Measurements from ENCODE around the gene TXN. TPM values are rescaled to one million over a fixed set of nuclear protein-coding genes. Genes with fewer than 3 reads are reported as not detected.

Gene TXN
- total and polyA plus RNA-seq, 2 of the 4 experiments (the other 2 are of a cell fraction), result 277 to 578 TPM

- ChIA-PET CTCF (no interaction called here), POLR2A (ENCODE audit: unreplicated experiment) (no interaction called here)
- Histone ChIP-seq H3K9me3 (ENCODE audit: control insufficient read depth, insufficient read depth, low read length) (no peaks in the 10 kb centered on the region), H4K5ac (ENCODE audit: low read depth, low read length) (no peak overlapping the region), H2BK20ac (ENCODE audit: low read depth, low read length) (no peak overlapping the region), H2BK5ac (ENCODE audit: low read depth, low read length, poor library complexity, severe bottlenecking) (no peak overlapping the region), H3K27me3 (ENCODE audit: control insufficient read depth, insufficient read depth, low read length) (peaks cover 5% of the 10 kb centered on the region; the same call in 1 of the 2 replicates), H3K4me2 (ENCODE audit: low read depth, low read length) (no peak overlapping the region), H3K14ac (replicated peaks; ENCODE audit: low read depth, low read length) (no peak overlapping the region), H2AK5ac (ENCODE audit: low read depth, low read length) (no peak overlapping the region), H4K20me1 (ENCODE audit: insufficient read depth, low read length) (no peaks in the 10 kb centered on the region), H3K18ac (ENCODE audit: low read depth, low read length) (no peak overlapping the region), H3K56ac (ENCODE audit: extremely low read depth, insufficient read depth, low read length) (no peak overlapping the region), H2BK15ac (ENCODE audit: low read depth, low read length) (no peak overlapping the region), H2BK120ac (ENCODE audit: low read depth, low read length) (no peak overlapping the region), H3K9me1 (ENCODE audit: insufficient read depth, low read length) (no peaks in the 10 kb centered on the region), H4K8ac (ENCODE audit: low read depth in 2 of 2, low read length in 2 of 2) (no peak overlapping the region), H3K79me1 (ENCODE audit: low read depth in 1 of 2, low read length in 2 of 2) (no peaks in the 10 kb centered on the region), H3K4ac (ENCODE audit: low read depth, low read length) (no peak overlapping the region), H3K9ac (ENCODE audit: low read depth, low read length) (no peak overlapping the region), H3K23ac (ENCODE audit: low read depth, low read length) (no peak overlapping the region), H4K91ac (ENCODE audit: insufficient read depth, low read depth, low read length) (no peak overlapping the region), H2AFZ (replicated peaks; ENCODE audit: low read length, poor library complexity) (no peak overlapping the region), H3K4me3 (ENCODE audit: insufficient read depth, low read depth, low read length) (no peak overlapping the region), H3K36me3 (ENCODE audit: control insufficient read depth, insufficient read depth, low read length) (no peaks in the 10 kb centered on the region), H3K27ac (ENCODE audit: insufficient read depth, low read length) (no peak overlapping the region), H2AK9ac (replicated peaks; ENCODE audit: low read depth, low read length, poor library complexity) (no peak overlapping the region), H3K4me1 (ENCODE audit: control insufficient read depth, insufficient read depth, low read length) (no peaks in the 10 kb centered on the region)
- no CpG with 5 or more reads among the region's 4 CpGs for WGBS, 2 experiments (ENCODE audit: extremely low coverage in 2 of 2, insufficient read length in 1 of 2)
- no TSS peak for BruUV-seq (replicated peaks)
- ATAC-seq (ENCODE audit: low read depth) (no peak), DNase-seq (no peak)
- in situ Hi-C loops (cut with MboI; ENCODE audit: low sequenced_read_pairs), result loop anchor here (25.0 kb wide), 1 partner anchor 324 kb away; no protein-coding TSS in a partner anchor
- TF ChIP-seq MXI1 (IDR thresholded peaks at IDR 0.05; ENCODE audit: borderline replicate concordance, low read depth, low read length) (no peak), MAZ (IDR thresholded peaks at IDR 0.05; ENCODE audit: borderline replicate concordance, low read depth, low read length) (no peak), RCOR1 (IDR thresholded peaks at IDR 0.05; ENCODE audit: insufficient replicate concordance, low read length) (no peak), SMC3 (IDR thresholded peaks at IDR 0.05; ENCODE audit: low read depth, low read length) (no peak), RFX5 (IDR thresholded peaks at IDR 0.05; ENCODE audit: low read depth, low read length) (no peak), CHD1 (IDR thresholded peaks at IDR 0.05; ENCODE audit: low read depth, low read length) (no peak), POLR2A (IDR thresholded peaks at IDR 0.05; ENCODE audit: low read depth, low read length) (no peak), NFE2L2 (IDR thresholded peaks at IDR 0.05; ENCODE audit: low read depth, low read length) (no peak), FOS (IDR thresholded peaks at IDR 0.05; ENCODE audit: low read depth, low read length) (no peak), CEBPB (IDR thresholded peaks at IDR 0.05; ENCODE audit: low read depth, low read length) (no peak), BHLHE40 (IDR thresholded peaks at IDR 0.05; ENCODE audit: low read depth, low read length) (no peak), MAFK (IDR thresholded peaks at IDR 0.05; ENCODE audit: low read depth, low read length) (no peak)
- intact Hi-C loops (cut with micrococcal nuclease), result no loop called here
- dilution Hi-C loops (cut with HindIII; ENCODE audit: low sequenced_read_pairs, unreplicated experiment), result no loop called here
Observed at GRCh38 chr9:110288503-110288902, 32.2 kb upstream of the TXN start.

Data from IMR-90 (cell line).